HuH-7 (cell line): ENCODE results near the gene DPYD.

Experiments
- DNase-seq: peaks from one replicate; pipeline ENCODE4 v3.0.0; 2011; ENCODE audit warnings: low spot score

DPYD gene

DNA sequence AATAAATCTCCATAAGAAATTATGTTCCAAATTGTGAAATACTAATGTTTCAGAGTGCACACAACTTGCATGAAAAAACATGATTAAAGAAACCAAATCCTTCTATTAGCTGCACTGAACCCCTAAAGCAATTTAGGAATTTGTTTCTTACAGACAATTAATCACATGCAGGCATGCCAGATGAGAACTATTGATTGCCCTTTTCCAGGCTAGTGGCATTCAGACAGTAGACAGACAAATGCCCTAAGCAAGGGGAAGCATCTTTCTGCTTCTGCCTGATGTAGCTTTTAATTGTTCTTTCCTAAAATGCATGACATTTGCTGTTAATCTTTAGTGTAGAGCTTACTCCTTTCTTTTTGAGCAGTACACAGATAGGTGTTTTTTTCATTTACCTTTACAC is 229.5 kb downstream of the DPYD start:
- no peak for DNase-seq

- no peak for DNase-seq
These were observed 235.5 kb downstream of the DPYD start for GRCh38 chr1:97685360-97685759.

DNA sequence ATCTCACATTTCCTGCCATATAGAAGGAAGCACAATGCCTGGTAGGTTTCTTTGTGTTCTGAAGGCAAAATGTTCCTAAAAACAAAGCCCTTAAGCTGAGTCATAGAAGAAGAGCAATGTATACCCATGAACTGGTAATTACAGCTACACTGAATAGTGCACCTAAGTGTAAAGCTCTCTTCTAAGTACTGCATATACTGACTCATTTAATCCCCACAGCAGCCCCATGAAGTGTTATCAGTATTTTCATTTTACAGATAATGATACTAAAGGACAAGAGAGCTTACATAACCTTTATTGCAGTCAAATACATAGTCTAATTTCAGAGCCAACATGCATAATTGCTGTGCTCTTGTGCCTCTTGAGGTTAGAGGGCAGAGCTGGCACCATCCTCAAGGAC is 239.9 kb downstream of the DPYD start:
- no peak for DNase-seq

DNA sequence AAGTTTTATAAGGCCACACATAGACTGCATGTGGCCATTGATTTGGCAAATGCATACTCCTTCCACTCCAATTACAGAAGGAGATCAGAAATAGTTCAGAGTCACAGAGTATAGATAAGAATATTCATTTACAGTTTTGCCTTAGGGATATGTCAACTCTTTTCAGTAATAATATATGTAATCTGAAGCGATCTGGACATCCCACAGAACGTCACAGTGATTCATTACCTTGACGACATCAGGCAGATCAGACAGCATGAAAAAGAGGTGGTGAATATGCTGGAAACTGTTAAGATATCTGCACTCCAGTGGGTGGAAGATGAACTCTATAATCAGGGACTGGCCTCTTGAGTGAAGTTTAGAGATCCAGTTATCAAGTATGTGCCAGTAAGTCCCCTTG is 240.4 kb downstream of the DPYD start:
- DNase-seq = no peak

GRCh38 chr1:97677702-97678101 is 243.1 kb downstream of the DPYD start:
- DNase-seq = no peak

GRCh38 chr1:97674517-97674916 is 246.3 kb downstream of the DPYD start:
- DNase-seq = no peak

GRCh38 chr1:97668945-97669344 is 251.9 kb downstream of the DPYD start:
- peak; percentile 4 for DNase-seq

GRCh38 chr1:97660431-97661105 is 260.3 kb downstream of the DPYD start:
- no peak for DNase-seq

- no peak for DNase-seq
These were observed 265.8 kb downstream of the DPYD start for GRCh38 chr1:97654876-97655585.

GRCh38 chr1:97651250-97651649 is 269.6 kb downstream of the DPYD start:
- DNase-seq = no peak

DNA sequence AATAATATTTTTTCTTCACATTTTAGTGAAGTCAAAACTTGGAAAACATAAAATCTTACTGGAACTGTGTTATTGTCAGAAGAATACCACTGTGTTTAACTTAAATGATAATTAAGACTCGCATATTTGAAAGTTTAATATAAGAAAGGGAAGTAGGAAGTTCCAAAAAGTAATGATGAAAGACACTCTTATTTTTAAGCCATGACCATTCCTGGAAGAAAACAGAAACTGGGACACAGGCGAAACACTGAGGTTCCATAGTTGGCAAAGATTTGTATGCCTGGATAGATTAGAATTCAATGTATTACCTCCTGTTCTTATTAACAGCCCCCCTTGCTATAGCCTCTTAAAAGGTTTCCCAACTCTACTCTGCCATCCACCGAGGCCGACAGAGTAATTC is 271.2 kb downstream of the DPYD start:
- no peak for DNase-seq

- DNase-seq = no peak
These were observed 273.1 kb downstream of the DPYD start for GRCh38 chr1:97647776-97648175.

- no peak for DNase-seq
These were observed 274.8 kb downstream of the DPYD start for GRCh38 chr1:97646071-97646470.

- DNase-seq = no peak
These were observed 280.2 kb downstream of the DPYD start for GRCh38 chr1:97640677-97641076.

- no peak for DNase-seq
These were observed 283.9 kb downstream of the DPYD start for GRCh38 chr1:97636941-97637340.

DNA sequence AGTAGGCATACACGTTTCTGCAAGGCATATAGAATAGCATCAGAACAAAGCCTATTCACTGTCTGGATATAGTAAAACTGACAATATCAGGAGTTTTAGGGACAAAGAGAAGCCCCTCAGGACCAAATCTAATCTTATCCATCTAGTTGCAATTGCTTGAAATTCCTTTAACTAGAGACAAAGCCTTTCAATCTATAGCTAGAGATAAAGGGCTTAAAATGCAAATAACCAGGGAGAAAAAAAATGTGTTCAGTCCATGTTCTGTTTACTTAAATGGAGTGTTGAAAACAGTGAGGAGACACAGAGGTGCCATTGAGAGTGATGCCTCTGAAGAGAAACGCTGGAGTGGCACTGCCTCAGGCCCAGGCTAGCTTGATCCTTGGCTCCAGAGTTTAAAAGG is 286.1 kb downstream of the DPYD start:
- peak; percentile 3 for DNase-seq

- no peak for DNase-seq
These were observed 288.1 kb downstream of the DPYD start for GRCh38 chr1:97632776-97633175.

DNA sequence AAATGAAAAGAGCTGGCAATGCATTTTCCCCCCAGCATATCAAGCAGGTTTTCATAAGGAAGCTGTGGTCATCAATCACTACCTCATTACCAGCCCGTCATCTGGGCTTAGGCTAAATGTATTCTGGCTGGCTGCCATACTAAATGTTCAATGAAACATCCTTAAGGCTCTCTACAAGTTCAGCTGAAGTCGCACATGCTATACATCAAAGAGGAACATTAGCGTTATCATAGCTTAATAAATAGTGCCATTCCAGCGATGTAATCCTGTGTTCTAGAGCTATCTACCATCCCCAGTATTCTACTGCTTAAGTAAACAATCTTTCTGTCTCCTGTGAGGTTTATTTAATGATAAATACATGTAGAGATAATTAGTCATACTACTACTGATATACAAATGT is 288.8 kb downstream of the DPYD start:
- DNase-seq = no peak

DNA sequence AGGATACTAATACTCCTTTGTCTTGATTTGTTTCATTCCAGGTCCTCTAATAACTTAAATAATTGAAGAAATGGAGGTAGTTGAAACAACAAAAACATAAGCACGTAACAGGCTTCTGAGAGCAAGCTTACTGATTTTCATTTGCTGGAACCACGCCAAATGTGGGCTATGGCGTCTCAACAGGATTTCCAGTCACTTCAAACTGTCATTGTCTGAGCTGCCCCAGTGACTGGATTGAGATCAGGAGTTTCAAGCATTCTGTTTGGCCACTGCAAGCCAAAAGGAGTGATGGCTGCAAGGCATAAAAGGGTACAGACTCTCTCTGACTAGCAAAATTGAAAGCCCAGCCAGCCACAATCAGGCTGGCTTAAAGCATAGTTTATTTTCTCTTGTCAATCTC is 289.9 kb downstream of the DPYD start:
- no peak for DNase-seq

GRCh38 chr1:97630281-97630680 is 290.6 kb downstream of the DPYD start:
- no peak for DNase-seq

GRCh38 chr1:97623220-97623619 is 297.6 kb downstream of the DPYD start:
- DNase-seq = no peak

DNA sequence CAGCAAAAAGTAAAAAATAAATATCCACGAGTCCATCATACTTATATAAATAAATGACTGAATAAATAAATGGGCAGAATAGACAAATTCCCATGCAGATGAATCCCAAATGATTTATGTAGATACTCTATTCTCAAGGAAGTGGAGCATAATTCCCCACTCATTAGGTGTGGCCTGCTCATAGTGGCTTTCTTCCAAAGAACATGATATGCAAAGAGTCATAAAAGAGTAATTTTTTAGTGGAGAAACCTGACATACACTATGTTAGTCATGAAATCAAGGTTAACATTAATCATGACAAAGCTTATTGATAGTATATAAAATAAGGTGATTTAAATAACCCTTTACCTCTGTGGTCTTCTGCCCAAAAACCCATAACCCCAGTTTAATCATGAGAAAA is 298.9 kb downstream of the DPYD start:
- DNase-seq = no peak

DNA sequence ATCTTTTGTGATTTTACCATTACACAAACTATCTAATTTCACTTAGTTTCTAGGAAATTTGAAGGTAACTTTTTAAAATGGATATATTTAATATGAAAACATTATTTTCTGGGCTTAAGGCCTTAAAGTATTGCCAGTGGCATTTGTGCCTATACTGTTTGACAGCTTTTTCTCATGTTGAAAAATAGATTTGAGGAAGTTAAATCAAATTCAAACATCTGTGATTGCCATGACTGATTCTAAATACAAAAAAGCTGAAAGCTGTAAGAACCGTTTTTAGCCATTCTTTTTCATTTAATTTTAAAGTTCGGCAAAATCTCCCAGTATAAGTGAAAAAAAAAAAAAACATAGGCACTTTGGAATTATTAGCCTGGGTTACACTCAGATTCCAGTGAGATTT is 301.1 kb downstream of the DPYD start:
- DNase-seq = no peak

- DNase-seq = no peak
These were observed 310.1 kb downstream of the DPYD start for GRCh38 chr1:97610748-97611147.
